ENCODE results near the gene APOBEC3G.

APOBEC3G gene

DNA sequence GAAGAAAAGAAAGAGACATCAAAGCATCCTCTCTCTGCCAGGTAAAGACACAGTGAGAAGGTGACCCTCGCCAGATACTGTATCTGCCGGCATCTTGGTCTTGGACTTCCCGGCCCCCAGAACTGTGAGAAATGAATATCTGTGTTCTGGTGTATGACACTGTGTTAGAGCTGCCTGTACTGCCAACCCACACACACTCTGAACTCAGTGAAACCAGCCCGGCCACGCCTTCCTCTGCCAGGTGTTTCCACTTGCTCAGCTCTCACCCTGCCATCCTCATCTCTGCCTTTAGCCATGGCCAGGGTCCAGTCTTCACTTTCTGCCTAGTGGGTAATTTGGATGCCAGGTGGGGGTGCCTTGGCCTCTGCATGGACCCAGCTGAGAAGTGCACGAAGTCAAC, 51.4 kb downstream of the APOBEC3G start:
- no peak for DNase-seq

- DNase-seq: no peak
Measured at GRCh38 chr22:39129081-39129480, 52.0 kb downstream of the APOBEC3G start.

DNA sequence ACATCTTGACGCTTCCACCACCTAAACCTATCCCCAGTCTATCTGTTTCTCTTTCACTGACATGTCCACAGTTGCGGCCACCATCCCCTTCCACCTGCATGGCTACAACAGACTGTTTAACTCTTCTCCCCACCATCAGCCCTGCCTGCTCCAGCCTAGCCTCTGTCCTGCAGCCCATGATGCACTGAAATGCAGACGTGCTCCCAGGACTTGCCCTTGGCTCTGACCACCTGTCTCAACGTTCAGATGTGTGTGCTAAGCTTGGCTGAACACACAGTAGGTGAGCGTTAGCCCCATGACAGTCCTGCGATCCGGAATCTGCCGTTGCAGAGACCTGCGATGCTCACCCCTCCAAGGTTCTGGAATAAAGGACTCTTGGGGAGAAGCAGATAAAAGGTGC, 52.7 kb downstream of the APOBEC3G start:
- DNase-seq: no peak

GRCh38 chr22:39130152-39130704, 53.2 kb downstream of the APOBEC3G start:
- no peak for DNase-seq

DNA sequence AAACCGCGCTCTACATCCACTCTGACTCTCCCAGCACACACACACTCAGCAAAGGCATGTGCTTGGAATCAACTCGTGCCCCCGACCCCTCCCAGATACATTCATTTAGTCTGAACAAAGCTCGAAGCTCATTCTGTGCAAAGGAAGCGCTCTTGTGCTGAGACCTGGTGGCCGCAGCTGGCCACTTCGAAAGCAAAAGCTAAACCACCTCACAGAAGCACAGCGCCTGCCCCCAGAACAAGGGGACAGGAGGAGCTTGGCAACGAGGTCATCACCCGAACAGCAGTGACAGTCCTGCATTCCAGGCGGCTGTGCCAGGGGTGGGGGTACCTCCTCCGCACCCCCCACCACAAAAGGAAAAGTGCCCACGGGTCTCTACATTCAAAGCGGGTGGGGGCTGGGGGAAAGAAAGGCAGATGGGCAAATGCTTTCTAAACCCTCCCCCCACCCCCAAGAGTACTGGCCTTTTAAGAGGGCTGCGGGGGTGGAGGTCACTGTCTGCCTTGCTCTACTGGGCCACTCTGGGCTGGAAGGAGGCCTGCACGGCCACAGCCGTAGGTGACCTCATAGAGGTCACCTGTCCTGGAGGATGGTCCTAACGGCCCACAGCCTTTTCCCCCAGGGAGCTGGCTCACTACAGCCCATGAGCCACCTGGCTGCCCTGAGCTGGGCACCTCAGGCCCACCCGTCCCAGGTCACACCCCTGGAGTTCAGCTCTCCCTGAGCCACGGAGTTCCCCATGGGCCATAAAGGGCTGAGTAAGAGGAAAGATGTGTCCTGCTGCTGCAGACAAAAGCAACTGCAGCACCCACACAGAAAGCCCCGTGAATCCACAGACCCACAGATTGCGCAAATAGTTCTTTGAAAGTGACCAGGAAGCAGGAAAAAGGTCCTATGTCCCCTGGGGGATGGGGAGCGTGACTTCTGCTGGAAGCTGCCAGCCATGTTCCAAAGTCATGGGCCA, 54.1 kb downstream of the APOBEC3G start:
- no peak for DNase-seq

DNA sequence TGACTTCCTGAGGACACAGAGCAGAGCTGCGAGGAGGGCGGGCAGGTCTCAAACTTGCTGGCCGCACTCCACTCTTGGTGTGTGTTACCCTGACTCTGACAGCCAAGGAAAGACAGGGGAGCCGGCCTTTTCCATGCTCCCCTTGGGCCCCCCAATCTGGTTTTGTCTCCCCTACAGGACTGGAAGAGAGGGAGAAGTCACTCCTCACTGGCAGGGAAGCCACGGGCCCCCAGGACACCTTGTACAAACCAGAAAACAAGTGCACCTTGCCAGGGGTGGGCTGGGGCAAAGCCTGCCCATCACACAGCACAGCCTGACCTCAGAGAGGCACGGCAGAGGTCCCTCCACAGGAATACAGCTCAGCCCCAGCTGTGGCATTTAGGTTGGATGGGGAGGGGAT, 55.2 kb downstream of the APOBEC3G start:
- DNase-seq: no peak

- no peak for DNase-seq
Measured at GRCh38 chr22:39132871-39133524, 55.9 kb downstream of the APOBEC3G start.

DNA sequence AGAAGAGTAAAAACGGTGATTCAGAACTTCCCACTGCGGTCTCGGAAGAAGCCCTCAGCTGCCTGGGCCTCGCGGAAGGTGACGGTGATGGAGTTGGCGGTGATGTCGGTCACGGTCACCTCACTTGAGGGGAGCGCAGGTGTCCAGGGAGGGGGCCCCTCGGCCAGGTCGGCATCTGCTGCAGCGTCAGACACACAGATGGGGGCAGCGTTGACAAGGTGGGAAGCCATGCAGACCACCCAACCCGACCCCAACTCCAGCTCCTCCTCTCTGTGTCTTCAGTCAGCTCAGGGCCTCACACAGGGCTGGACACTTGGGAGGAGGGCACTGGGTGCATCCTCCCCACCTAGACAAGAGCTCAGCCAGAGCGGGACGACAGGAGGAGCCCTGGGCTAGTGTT, 56.8 kb downstream of the APOBEC3G start:
- no peak for DNase-seq

DNA sequence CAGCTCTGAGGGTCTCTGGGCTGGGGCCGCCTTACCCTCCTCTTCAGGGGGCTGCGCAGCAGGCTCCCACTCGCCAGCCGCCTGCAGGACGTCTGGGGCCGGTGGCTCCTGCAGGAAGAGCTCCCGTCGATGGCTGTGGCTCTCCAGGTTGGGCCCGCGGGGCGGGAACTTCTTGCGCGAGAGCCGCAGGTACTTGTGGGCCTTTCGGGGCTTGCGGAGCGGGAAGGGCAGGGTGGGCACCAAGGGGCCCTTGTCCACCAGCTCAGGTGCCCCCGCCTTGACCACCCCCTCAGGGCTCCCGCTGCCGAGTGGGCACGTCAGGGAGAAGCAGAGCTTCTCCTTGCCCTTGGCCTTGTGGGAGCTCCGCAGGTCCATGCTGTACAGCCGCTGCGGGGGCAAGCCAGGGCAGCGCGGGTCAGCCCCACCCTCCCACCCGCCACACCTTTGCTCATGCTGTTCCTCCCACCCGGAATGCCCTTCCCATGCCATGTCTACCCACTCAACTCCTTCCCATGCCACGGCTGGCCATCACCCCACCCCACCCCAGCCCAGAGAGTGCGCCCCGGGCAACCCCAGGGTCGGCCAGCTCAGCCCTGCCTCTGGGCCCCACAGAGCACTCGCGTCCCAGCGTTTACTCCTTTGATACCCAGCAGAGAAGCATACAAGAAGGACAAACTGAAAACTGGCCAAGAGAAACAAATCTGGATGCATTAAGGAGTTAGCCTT, 57.5 kb downstream of the APOBEC3G start:
- no peak for DNase-seq

DNA sequence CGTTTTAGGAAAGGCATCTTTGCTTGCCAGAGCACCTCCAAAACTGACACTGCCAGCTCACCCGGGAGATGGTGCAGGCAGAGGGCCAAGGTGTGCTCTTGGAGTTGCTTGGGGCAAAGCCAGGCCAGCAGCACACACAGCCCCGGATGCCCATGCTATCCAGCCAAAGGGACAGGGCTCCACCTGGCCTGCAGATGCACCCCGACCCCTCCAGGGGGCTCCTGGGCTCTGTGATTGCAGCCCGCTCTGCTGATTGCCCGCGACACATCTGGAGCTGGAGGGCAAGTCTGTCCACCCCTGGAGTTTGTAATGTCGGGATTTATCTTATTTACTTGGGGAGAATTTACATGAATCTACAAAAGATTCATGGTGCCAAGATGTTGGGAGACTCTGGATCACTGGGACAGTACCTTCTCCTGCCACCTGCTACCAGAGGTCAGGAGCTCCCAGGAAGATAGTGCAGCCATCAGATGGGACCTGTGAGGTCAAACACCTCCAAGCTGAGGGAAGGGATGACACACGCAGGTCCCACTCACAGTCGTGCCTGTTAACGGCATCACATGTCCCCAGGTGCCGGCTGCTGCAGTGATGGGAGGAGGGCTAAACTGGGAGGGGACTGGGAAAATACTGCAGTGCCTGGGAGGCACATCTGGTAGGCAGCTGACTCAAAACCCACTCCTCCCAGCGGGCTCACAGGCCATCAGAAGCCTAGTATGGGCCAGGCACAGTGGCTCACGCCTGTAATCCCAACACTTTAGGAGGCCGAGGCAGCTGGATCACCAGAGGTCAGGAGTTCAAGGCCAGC, 58.2 kb downstream of the APOBEC3G start:
- no peak for DNase-seq

- DNase-seq: no peak
Measured at GRCh38 chr22:39136317-39136716, 59.2 kb downstream of the APOBEC3G start.

Measured in NCI-H2081 (cell line).